ENCODE data around the gene AXL. TPM values are rescaled to one million over a fixed set of nuclear protein-coding genes. Genes with fewer than 3 reads are reported as not detected.

Gene AXL
- total and polyA plus RNA-seq, 9 of the 15 experiments (the other 6 are each of a cell fraction or from before 2014, with no cell fraction given): 0.80 to 6.6 (median 1.6) TPM

DNA sequence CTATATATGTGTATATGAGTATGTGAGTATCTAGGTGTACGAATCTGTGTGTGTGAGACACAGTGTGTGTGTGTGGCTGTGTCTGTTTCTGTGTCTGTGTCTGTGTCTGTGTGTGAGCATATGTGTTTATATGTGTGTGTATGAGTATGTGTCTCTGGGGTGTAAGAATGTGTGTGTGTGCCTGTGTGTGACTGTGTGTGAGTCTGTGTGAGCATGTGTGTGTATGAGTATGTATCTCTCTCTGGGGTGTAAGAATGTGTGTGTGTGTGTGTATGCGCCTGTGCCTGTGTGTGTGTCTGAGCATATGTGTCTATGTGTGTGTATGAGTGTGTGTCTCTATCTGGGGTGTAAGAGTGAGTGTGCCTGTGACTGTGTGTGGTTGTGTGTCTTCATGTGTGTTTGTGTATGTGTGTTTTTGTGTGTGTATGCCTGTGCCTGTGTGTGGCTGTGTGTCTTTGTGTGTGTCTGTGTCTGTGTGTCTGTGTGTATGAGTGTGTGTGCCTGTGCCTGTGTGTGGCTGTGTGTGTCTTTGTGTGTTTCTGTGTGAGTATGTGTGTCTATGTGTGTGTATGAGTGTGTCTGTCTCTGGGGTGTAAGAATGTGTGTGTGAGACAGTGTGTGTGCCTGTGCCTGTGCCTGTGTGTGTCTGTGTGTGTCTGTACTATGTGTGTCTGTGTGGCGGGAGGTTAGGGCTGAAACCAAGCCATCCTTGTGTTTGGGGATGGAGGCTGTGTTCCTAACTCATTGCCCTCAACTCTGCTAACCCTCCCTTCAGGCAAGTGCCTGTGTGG is 11.2 kb downstream of the AXL start:
- intact Hi-C loops (cut with micrococcal nuclease) (no loop called here), in situ Hi-C loops (cut with MboI) (no loop called here)
- CTCF ChIA-PET (ENCODE audit: low intra/inter-chr PET ratio): no interaction called here
- H4K20me1 ChIP-seq (replicated peaks; ENCODE audit: control insufficient read depth, insufficient read depth, low read length): no peaks in the 10 kb centered on the region
- no peak overlapping the region for H3K27ac ChIP-seq (ENCODE audit: extremely low read depth, low read depth, low read length)
- H3K79me2 ChIP-seq (ENCODE audit: control insufficient read depth, insufficient read depth, low read length): no peaks in the 10 kb centered on the region
- no TSS peak for BruUV-seq (replicated peaks)
- H3K4me3 ChIP-seq: no peak overlapping the region
- no peaks in the 10 kb centered on the region for H3K36me3 ChIP-seq (ENCODE audit: control insufficient read depth, insufficient read depth, low read length)
- DNase-seq (ENCODE audit: extremely low read depth in 1 of 4, low spot score in 3 of 4) (no peak), ATAC-seq (no peak), FAIRE-seq (peak; percentile 26)
- no peaks in the 10 kb centered on the region for H3K9me1 ChIP-seq (ENCODE audit: control insufficient read depth, insufficient read depth, low read length)
- no peak overlapping the region for H3K9ac ChIP-seq (ENCODE audit: insufficient read depth in 1 of 2, low read depth in 2 of 2, low read length in 2 of 2)
- WGBS (ENCODE audit: insufficient coverage, low coverage, missing lambda C conversion rate): 87% methylated on average over 3 of the region's 3 CpGs
- no peak overlapping the region for H2AFZ ChIP-seq (ENCODE audit: low read depth, low read length)
- TF ChIP-seq LARP7 (IDR thresholded peaks at IDR 0.05) (0 out of 2 replicates have a peak, but pooled peaks have one; percentile 24), ZNF830 (CRISPR knock-in tag; IDR thresholded peaks at IDR 0.05) (no peak), TRIM24 (IDR thresholded peaks at IDR 0.05) (0 out of 4 replicates have a peak, but pooled peaks of 1 of the 2 experiments have one; percentile 16), PHF20 (IDR thresholded peaks at IDR 0.05; ENCODE audit: partially characterized antibody) (peak; percentile 58), ELF2 (CRISPR knock-in tag; IDR thresholded peaks at IDR 0.05) (no peak), ZNF431 (CRISPR knock-in tag; IDR thresholded peaks at IDR 0.05) (no peak), NR3C1 (CRISPR knock-in tag; IDR thresholded peaks at IDR 0.05) (no peak), YY1 (IDR thresholded peaks at IDR 0.05; ENCODE audit: borderline replicate concordance in 1 of 3, control insufficient read depth in 1 of 3, extremely low read depth in 1 of 3, insufficient read depth in 3 of 3, insufficient read length in 1 of 3, insufficient replicate concordance in 2 of 3, low read depth in 1 of 3, low read length in 2 of 3) (no peak)
- TF ChIP-seq, protein P1, sequence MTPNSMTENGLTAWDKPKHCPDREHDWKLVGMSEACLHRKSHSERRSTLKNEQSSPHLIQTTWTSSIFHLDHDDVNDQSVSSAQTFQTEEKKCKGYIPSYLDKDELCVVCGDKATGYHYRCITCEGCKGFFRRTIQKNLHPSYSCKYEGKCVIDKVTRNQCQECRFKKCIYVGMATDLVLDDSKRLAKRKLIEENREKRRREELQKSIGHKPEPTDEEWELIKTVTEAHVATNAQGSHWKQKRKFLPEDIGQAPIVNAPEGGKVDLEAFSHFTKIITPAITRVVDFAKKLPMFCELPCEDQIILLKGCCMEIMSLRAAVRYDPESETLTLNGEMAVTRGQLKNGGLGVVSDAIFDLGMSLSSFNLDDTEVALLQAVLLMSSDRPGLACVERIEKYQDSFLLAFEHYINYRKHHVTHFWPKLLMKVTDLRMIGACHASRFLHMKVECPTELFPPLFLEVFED (CRISPR knock-in tag; conservative IDR thresholded peaks at IDR 0.05): 0 out of 2 replicates have a peak, but pooled peaks have one; percentile 6
- TF ChIP-seq, protein P2, sequence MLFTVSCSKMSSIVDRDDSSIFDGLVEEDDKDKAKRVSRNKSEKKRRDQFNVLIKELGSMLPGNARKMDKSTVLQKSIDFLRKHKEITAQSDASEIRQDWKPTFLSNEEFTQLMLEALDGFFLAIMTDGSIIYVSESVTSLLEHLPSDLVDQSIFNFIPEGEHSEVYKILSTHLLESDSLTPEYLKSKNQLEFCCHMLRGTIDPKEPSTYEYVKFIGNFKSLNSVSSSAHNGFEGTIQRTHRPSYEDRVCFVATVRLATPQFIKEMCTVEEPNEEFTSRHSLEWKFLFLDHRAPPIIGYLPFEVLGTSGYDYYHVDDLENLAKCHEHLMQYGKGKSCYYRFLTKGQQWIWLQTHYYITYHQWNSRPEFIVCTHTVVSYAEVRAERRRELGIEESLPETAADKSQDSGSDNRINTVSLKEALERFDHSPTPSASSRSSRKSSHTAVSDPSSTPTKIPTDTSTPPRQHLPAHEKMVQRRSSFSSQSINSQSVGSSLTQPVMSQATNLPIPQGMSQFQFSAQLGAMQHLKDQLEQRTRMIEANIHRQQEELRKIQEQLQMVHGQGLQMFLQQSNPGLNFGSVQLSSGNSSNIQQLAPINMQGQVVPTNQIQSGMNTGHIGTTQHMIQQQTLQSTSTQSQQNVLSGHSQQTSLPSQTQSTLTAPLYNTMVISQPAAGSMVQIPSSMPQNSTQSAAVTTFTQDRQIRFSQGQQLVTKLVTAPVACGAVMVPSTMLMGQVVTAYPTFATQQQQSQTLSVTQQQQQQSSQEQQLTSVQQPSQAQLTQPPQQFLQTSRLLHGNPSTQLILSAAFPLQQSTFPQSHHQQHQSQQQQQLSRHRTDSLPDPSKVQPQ (CRISPR knock-in tag; IDR thresholded peaks at IDR 0.05; ENCODE audit: borderline replicate concordance): no peak
- TF ChIP-seq, protein P3, sequence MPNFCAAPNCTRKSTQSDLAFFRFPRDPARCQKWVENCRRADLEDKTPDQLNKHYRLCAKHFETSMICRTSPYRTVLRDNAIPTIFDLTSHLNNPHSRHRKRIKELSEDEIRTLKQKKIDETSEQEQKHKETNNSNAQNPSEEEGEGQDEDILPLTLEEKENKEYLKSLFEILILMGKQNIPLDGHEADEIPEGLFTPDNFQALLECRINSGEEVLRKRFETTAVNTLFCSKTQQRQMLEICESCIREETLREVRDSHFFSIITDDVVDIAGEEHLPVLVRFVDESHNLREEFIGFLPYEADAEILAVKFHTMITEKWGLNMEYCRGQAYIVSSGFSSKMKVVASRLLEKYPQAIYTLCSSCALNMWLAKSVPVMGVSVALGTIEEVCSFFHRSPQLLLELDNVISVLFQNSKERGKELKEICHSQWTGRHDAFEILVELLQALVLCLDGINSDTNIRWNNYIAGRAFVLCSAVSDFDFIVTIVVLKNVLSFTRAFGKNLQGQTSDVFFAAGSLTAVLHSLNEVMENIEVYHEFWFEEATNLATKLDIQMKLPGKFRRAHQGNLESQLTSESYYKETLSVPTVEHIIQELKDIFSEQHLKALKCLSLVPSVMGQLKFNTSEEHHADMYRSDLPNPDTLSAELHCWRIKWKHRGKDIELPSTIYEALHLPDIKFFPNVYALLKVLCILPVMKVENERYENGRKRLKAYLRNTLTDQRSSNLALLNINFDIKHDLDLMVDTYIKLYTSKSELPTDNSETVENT (CRISPR knock-in tag; IDR thresholded peaks at IDR 0.05): no peak
- no peak overlapping the region for H3K4me2 ChIP-seq (ENCODE audit: insufficient read depth, low read length)
- POLR2A ChIA-PET: no interaction called here
- no peaks in the 10 kb centered on the region; a peak in 1 of 5 replicates for H3K27me3 ChIP-seq (ENCODE audit: control insufficient read depth in 2 of 2, insufficient read depth in 2 of 2, low read length in 2 of 2)
- H3K4me1 ChIP-seq (replicated peaks in 1 of 2; ENCODE audit: control insufficient read depth in 2 of 2, insufficient read depth in 2 of 2, low read length in 2 of 2): peaks cover 17 to 21% of the 10 kb centered on the region in 2 experiments
- H3K9me3 ChIP-seq (replicated peaks; ENCODE audit: control insufficient read depth, insufficient read depth, low read depth, low read length): no peaks in the 10 kb centered on the region
